DMS114 treated with DMSO at 0.1 percent for 48 hours (cell line): Measurements from ENCODE around the gene CASQ1.

Source experiments
- DNase-seq: peaks from one replicate; lab custom pipeline; 2025; ENCODE audit not compliant: unreplicated experiment; lab: John Stamatoyannopoulos, UW

The CASQ1 gene

GRCh38 chr1:160224606-160225005, 34.2 kb downstream of the CASQ1 start:
- no peak for DNase-seq

GRCh38 chr1:160225345-160225744, 35.0 kb downstream of the CASQ1 start:
- no peak for DNase-seq

GRCh38 chr1:160226623-160227022, 36.2 kb downstream of the CASQ1 start:
- no peak for DNase-seq

GRCh38 chr1:160227034-160227433, 36.7 kb downstream of the CASQ1 start:
- no peak for DNase-seq

- DNase-seq: no peak
These were observed 37.2 kb downstream of the CASQ1 start for GRCh38 chr1:160227561-160227960.

- DNase-seq: no peak
These were observed 38.1 kb downstream of the CASQ1 start for GRCh38 chr1:160228431-160228830.

- no peak for DNase-seq
These were observed 42.5 kb downstream of the CASQ1 start for GRCh38 chr1:160232911-160233310.

GRCh38 chr1:160236806-160237205, 46.4 kb downstream of the CASQ1 start:
- no peak for DNase-seq

- DNase-seq: no peak
These were observed 47.2 kb downstream of the CASQ1 start for GRCh38 chr1:160237558-160237957.

- DNase-seq: no peak
These were observed 48.0 kb downstream of the CASQ1 start for GRCh38 chr1:160238408-160238807.

- DNase-seq: no peak
These were observed 49.4 kb downstream of the CASQ1 start for GRCh38 chr1:160239582-160240299.

- no peak for DNase-seq
These were observed 53.4 kb downstream of the CASQ1 start for GRCh38 chr1:160243767-160244166.

- DNase-seq: no peak
These were observed 53.8 kb downstream of the CASQ1 start for GRCh38 chr1:160244209-160244608.

- DNase-seq: no peak
These were observed 55.1 kb downstream of the CASQ1 start for GRCh38 chr1:160245434-160245833.

- DNase-seq: no peak
These were observed 56.7 kb downstream of the CASQ1 start for GRCh38 chr1:160247053-160247452.

- DNase-seq: no peak
These were observed 60.6 kb downstream of the CASQ1 start for GRCh38 chr1:160251011-160251410.
